GM19452 (cell line): ENCODE measurements around the gene ROR1.

Experiments used
- ATAC-seq: cut with Tn5 transposase; IDR thresholded peaks from one replicate; pipeline ENCODE4 v1.9.1; 2021; ENCODE audit not compliant: unreplicated experiment

Gene ROR1

DNA sequence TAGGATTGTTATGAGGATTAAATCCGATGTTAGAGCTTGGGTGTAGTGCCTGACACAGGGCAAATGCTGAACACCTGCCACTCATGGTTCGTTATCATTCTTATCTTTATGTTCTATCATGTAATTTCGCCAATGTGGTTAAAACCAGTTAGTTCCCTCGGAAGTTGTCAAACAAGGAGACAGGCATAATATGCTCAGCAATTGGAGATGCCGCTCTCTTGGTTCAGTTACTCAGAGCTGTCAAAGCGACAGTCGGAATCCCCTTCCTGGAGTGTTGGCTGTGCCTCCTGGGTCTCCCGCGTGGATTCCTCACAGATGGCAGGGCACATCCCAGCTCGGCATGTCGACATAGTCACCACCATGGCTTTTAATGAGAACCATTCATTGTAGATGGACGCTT, 192.2 kb downstream of the ROR1 start:
- ATAC-seq = no peak

DNA sequence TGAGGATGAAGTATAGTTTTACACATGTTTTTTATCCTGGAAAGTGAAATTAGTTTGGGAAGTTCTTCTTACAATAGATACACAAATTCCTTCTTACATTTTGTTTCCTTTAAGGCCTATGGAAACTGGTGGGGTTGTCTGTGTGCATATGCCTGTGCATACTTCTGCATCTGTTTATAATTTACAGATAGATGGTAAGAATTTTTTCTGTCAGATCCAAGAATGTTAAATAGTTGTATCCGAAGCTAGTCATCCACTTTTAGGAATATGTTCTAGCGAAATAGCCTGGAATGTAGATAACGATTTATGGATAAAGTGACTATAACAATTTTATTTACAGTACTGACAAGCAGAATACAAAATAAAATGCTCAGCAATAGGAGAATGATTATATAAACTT, 194.1 kb downstream of the ROR1 start:
- no peak for ATAC-seq

GRCh38 chr1:63968663-63969440, 195.0 kb downstream of the ROR1 start:
- no peak for ATAC-seq

DNA sequence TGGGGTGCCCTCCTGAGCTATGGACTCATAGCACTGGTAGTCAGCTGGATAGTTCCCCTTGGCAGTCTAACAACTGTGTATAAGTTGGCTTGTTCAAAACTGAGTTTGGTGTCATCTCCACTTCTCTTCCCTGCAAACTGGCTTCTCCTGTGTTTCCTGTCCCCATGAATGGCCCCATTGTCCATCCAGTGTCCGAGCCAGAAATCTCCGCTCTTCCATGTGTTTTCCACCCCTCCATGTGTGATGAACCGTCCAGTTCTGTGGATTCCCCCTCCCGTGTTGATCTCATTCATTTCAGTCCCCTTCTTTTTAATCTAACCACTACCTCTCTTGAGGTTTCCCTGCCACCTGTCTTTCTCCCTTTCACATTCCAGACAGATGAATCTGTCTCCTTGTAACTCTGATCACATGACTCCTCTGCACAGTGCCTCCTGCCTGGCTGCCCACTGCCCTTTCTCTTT, 195.7 kb downstream of the ROR1 start:
- ATAC-seq = no peak

DNA sequence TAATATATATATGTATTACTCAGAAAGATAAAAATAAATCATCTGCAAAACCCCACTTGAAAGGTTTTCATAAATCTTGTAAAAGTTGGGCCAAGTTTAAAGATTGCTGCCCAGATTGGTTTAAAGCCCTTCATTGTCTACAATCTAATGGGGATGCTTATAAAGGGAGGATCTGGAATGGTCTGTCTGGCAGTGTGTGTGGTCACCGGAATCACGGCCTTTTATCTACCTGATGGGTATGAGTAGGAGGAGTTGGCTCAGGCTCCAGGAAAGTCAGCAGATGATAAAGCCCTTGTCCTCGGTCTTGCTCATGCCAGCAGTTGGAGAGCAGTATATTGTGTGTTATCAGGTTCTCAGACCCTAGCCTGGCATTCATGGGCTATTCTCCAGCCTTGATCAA, 197.7 kb downstream of the ROR1 start:
- no peak for ATAC-seq

- no peak for ATAC-seq
Observed at GRCh38 chr1:63973005-63973419, 199.2 kb downstream of the ROR1 start.

GRCh38 chr1:63974966-63975365, 201.1 kb downstream of the ROR1 start:
- no peak for ATAC-seq

GRCh38 chr1:63975481-63975880, 201.7 kb downstream of the ROR1 start:
- ATAC-seq = no peak

DNA sequence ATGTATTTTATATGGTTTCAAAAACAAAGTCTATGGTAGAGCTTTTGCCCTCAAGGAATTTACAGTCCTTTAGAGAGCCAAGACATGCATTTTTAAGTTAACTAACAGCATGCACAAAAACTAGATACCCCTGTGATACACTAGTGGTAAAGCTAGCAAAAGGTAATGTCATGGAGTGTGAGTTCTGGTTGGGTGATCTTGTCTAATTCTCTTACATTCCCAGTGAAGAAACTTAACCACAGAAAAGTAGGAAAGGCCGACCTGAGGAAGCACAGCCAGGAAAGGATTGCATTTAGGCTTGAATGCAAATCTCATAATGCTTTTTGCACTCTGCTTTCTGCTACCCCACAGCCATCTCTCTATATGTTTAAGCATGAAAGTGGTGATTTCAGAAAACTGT, 202.2 kb downstream of the ROR1 start:
- ATAC-seq = no peak

DNA sequence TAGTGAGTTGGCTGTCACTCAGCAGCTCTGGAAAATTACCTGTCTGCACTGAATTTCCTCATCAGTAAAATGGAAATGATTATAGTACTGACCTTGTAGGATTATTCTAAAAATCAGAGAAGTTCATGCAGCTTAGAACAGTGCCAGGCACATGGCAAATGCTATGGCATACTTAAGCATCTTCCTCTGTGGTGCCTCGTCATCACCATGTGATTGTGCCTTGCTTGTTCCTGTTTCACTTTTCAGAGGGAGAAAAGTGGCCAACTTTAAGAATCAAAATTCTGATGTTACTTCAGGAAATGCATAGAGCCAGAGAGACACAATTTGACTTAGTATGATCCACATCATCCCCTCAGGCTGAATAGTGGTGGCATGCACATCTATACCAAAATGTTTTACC, 203.6 kb downstream of the ROR1 start:
- no peak for ATAC-seq

DNA sequence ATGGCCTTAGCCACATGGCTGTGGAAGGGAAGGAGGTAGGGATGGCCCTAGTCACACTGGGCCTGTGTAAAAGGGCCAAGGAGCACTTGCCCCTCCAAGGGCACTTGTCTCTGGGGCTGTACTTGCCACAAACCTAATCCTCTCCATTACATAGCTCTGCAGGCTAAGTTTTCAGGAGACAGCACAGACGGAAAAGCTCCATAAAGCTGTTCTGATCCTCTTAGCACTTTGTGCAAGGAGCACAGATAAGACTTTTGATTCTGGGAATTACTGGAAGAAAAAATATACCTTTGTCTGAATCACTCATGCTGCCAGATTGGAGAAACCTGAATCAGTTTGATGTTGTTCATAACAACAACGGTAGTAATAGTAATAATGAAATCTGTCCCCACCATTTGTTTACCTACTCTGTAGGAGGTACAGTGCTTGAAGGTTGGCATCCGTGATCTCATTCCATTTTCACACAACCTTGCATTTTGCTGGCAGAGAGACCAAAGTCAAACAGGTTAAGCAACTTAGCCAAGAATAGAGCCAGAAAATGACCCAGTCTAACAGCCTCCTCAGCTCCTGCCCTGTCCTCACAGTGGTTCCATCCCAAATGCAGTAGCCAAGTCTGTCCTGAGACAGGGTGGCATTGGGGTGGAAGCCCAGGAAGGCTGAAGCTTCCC, 207.1 kb downstream of the ROR1 start:
- no peak for ATAC-seq

- no peak for ATAC-seq
Observed at GRCh38 chr1:63981408-63981773, 207.6 kb downstream of the ROR1 start.

GRCh38 chr1:63982201-63982600, 208.4 kb downstream of the ROR1 start:
- ATAC-seq = no peak

GRCh38 chr1:63983391-63984256, 209.8 kb downstream of the ROR1 start:
- ATAC-seq = no peak

DNA sequence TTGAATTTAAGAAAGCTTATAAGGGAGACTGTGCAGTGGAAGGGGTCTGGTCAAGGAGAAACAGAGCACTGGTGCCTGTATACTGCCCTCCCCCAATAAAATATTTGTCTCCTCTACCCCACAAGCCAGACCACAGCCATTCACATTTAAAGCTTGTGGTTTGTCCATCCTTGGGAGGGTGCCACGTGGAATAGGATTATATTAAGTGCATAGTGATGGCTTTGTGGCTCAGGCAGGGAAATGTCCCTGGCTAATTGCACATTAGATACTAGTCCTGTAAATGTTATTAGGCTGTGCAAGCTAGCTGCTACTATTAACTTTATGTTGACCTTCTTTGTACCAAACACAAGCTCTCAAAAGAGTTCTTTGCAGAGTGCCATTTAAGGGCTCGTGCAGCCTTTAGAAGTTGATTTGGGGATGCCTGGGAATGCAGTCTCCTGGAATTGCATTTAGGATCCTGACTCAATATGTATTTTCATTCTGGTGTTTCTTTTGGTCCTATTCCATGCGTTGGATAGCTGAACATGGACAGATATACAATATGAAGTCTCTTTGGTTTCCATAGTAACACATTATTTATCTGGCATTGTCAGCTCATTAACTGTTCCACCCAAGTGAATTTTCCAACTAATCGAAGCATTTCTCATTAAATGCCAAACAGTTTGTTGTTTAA, 210.6 kb downstream of the ROR1 start:
- no peak for ATAC-seq

DNA sequence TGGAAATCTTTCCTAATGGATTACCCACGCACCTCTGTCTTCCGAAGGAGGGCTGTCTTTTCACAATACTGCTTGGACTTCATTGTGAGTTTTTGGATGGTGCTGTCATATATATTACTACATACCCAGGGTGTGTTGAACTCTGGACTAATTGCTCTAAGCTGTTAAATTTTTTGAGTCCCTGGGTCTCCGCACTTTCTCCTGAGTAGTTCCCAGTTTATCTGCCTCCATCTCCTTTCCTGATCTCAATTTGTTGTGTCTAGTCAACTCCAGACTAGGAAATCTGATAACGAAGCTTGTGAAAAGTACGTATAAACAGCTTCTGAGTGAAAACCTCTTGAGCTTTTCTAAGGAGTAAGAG, 211.1 kb downstream of the ROR1 start:
- ATAC-seq = no peak

DNA sequence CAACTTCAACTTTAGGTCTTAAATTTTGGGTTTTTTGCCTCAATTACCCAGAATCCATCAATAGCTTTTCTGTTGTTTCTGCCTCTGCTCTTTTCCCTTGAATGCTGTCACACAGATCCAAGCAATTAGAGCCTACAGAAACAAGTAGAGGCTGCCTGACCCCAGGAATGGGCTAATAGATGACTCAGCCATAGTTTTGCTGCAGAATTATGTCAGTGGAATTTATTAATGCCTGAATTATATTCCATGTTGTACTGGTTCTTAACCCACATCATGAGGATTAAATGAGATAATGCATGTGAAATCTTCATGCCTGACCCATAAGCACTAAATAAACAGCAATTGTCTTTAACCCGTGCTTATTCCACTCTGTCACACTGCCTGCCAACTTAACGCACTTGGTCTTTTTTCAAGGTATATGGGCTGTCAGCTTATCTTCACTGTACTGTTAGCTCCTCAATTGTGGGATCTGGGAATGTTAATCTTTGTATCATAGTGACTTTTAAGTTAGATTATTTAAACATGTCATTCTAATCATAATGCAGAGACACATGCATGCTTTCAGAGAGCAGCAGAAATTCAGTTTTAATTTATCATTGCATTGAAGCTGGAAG, 213.3 kb downstream of the ROR1 start:
- no peak for ATAC-seq

GRCh38 chr1:63987628-63988024, 213.8 kb downstream of the ROR1 start:
- ATAC-seq = no peak

DNA sequence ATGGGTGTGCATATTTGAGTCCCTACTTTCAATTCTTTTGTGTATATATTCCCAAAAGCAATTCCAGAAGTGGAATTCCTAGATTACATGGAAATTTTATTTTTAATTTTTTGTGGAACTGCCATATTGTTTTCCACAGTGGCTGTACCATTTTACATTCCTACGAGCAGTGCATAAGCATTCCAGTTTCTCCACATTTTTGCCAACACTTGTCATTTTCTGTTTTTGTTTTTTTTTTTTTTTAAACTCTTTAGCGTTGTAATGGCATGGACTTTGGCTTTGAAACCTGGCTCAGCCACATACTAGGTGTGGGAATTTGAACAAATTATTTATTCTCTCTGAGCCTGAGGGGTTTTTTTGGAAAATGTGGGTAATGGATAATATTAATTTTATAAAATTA, 215.1 kb downstream of the ROR1 start:
- ATAC-seq = no peak

DNA sequence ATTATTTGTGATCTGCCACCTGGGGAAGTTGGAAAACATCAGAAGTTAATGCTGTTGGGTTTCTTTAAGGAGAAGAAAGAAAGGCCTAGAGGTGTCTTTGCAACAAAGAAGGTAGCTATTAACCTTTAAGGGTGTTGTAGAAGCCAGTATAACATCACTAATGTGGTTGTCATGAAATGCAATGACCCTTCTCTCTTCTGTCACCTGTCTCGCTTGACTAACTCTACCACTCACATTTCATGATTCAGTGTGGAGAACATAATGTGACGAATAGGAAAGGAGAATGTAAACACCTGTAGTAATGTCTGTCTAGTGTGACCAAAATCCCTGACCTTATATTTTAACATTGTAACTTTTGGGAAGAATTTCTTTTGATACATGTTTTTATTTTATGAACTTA, 217.9 kb downstream of the ROR1 start:
- ATAC-seq = no peak

DNA sequence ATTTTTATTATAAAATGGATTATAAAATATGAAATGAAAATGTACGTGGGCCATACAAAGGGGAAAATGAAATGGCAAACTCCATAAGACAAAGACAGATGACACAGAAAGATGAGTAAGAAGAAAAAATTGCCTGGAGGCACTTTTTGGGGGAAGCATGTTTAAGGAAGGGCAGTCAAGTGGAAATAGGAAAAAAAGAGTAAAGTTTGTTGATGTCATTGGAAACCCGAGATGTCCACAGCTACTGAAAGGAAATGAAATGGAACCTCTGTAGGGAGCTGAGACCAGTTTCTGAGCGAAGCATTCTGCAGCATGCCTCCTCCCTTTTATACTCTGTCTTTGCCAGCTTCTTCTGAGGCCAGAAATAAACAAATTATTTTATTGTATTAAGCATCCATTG, 226.2 kb downstream of the ROR1 start:
- ATAC-seq = no peak
